ENCODE measurements around the gene SLC22A6.
A peak's percentile ranks its signal among the peaks of the same experiment; 100 is the strongest.

SLC22A6 gene

GRCh38 chr11:63017306-63017974 is 32.7 kb upstream of the SLC22A6 start:
- TF ChIP-seq NFIC (IDR thresholded peaks at IDR 0.05) (peak; percentile 71; the same call in 1 of the 2 replicates), MAX (IDR thresholded peaks at IDR 0.05) (no peak), TEAD4 (IDR thresholded peaks at IDR 0.05) (0 out of 2 replicates have a peak, but pooled peaks have one; percentile 41), FOXM1 (IDR thresholded peaks at IDR 0.05; ENCODE audit: borderline replicate concordance, low read depth) (no peak), TCF12 (IDR thresholded peaks at IDR 0.05; ENCODE audit: low read depth) (no peak)

- no peak for TF ChIP-seq FOXM1 (IDR thresholded peaks at IDR 0.05; ENCODE audit: borderline replicate concordance, low read depth)
- no peak for TF ChIP-seq TEAD4 (IDR thresholded peaks at IDR 0.05)
- no peak for TF ChIP-seq NFIC (IDR thresholded peaks at IDR 0.05)
- TF ChIP-seq RAD21 (IDR thresholded peaks at IDR 0.05; ENCODE audit: low read depth), result no peak
- no peak for TF ChIP-seq MAX (IDR thresholded peaks at IDR 0.05)
- no peak for TF ChIP-seq YY1 (IDR thresholded peaks at IDR 0.05; ENCODE audit: low read depth)
- no peak for TF ChIP-seq REST (IDR thresholded peaks at IDR 0.05; ENCODE audit: low read depth)
- no peak for TF ChIP-seq EGR1 (IDR thresholded peaks at IDR 0.05)
- no peak for TF ChIP-seq CREB1 (IDR thresholded peaks at IDR 0.05; ENCODE audit: low read depth)
- TF ChIP-seq ZBTB7A (IDR thresholded peaks at IDR 0.05; ENCODE audit: low read depth), result no peak
- no peak for TF ChIP-seq EP300 (IDR thresholded peaks at IDR 0.05; ENCODE audit: borderline replicate concordance)
Observed at GRCh38 chr11:63015521-63016215, 30.9 kb upstream of the SLC22A6 start, which contains the start of gene SLC22A8. Gene SLC22A8, minus strand, starts transcription at chr11:63015841. Its CDS starts 883 bp downstream, at chr11:63014958.

GRCh38 chr11:63014408-63015055 is 29.8 kb upstream of the SLC22A6 start:
- TF ChIP-seq TEAD4 (IDR thresholded peaks at IDR 0.05) (no peak), TAF1 (IDR thresholded peaks at IDR 0.05; ENCODE audit: low read depth) (no peak), CEBPB (IDR thresholded peaks at IDR 0.05) (no peak), CREB1 (IDR thresholded peaks at IDR 0.05; ENCODE audit: low read depth) (no peak), YY1 (IDR thresholded peaks at IDR 0.05; ENCODE audit: low read depth) (no peak), RAD21 (IDR thresholded peaks at IDR 0.05; ENCODE audit: low read depth) (no peak)

GRCh38 chr11:63012839-63013238 is 28.1 kb upstream of the SLC22A6 start:
- no peak for TF ChIP-seq FOXM1 (IDR thresholded peaks at IDR 0.05; ENCODE audit: borderline replicate concordance, low read depth)
- TF ChIP-seq MAX (IDR thresholded peaks at IDR 0.05), result no peak
- TF ChIP-seq NFIC (IDR thresholded peaks at IDR 0.05), result no peak
- no peak for TF ChIP-seq CEBPB (IDR thresholded peaks at IDR 0.05)
- TF ChIP-seq TCF12 (IDR thresholded peaks at IDR 0.05; ENCODE audit: low read depth), result no peak
- no peak for TF ChIP-seq YY1 (IDR thresholded peaks at IDR 0.05; ENCODE audit: low read depth)
- no peak for TF ChIP-seq RAD21 (IDR thresholded peaks at IDR 0.05; ENCODE audit: low read depth)
- no peak for TF ChIP-seq REST (IDR thresholded peaks at IDR 0.05; ENCODE audit: low read depth)
- no peak for TF ChIP-seq USF1 (IDR thresholded peaks at IDR 0.05)
- no peak for TF ChIP-seq TEAD4 (IDR thresholded peaks at IDR 0.05)
- no peak for TF ChIP-seq TAF1 (IDR thresholded peaks at IDR 0.05; ENCODE audit: low read depth)
- TF ChIP-seq ZBTB7A (IDR thresholded peaks at IDR 0.05; ENCODE audit: low read depth), result no peak
- no peak for TF ChIP-seq CREB1 (IDR thresholded peaks at IDR 0.05; ENCODE audit: low read depth)
- no peak for TF ChIP-seq EP300 (IDR thresholded peaks at IDR 0.05; ENCODE audit: borderline replicate concordance)
- TF ChIP-seq EGR1 (IDR thresholded peaks at IDR 0.05), result no peak

GRCh38 chr11:63012430-63012829 is 27.7 kb upstream of the SLC22A6 start:
- TF ChIP-seq YY1 (IDR thresholded peaks at IDR 0.05; ENCODE audit: low read depth) (no peak), TEAD4 (IDR thresholded peaks at IDR 0.05) (no peak), REST (IDR thresholded peaks at IDR 0.05; ENCODE audit: low read depth) (no peak), FOXM1 (IDR thresholded peaks at IDR 0.05; ENCODE audit: borderline replicate concordance, low read depth) (no peak), EGR1 (IDR thresholded peaks at IDR 0.05) (no peak), ZBTB7A (IDR thresholded peaks at IDR 0.05; ENCODE audit: low read depth) (no peak), NFIC (IDR thresholded peaks at IDR 0.05) (no peak), CREB1 (IDR thresholded peaks at IDR 0.05; ENCODE audit: low read depth) (no peak)
